HEK293T (cell line): Measurements from ENCODE around the gene OCRL.

Experiments
- CTCF ChIA-PET: fragments of 350-600 bp; formaldehyde crosslinking; extraction: SDS; loops from one replicate; lab custom pipeline; 2021; ENCODE audit warnings: antibody characterized with exemption, inconsistent platforms; lab: Yijun Ruan, JAX
- POLR2A ChIA-PET: fragments of 350-600 bp; formaldehyde crosslinking; extraction: SDS; loops from one replicate; lab custom pipeline; 2020; ENCODE audit warnings: antibody characterized with exemption, inconsistent platforms; lab: Yijun Ruan, JAX
- DNase-seq: peaks from one replicate; pipeline ENCODE4 v3.0.0; 2012; ENCODE audit warnings: mixed read lengths; ENCODE audit errors: extremely low spot score
- ARNT ChIP-seq: fragments of 450-650 bp; IDR thresholded peaks from 2 replicates; pipeline ENCODE4 v1.6.1; 2017; ENCODE audit warnings: mild to moderate bottlenecking
- BHLHE40 ChIP-seq: fragments of 450-650 bp; IDR thresholded peaks from 2 replicates; pipeline ENCODE4 v1.6.1; 2016; ENCODE audit warnings: mild to moderate bottlenecking, moderate library complexity, borderline replicate concordance
- CTBP1 ChIP-seq: fragments of 450-650 bp; IDR thresholded peaks from 2 replicates; pipeline ENCODE4 v1.6.1; 2016; ENCODE audit warnings: borderline replicate concordance
- ELF4 ChIP-seq: fragments of 450-650 bp; IDR thresholded peaks from 2 replicates; pipeline ENCODE4 v1.6.1; 2017; ENCODE audit warnings: antibody characterized with exemption
- FOXA1 ChIP-seq: fragments of 450-650 bp; IDR thresholded peaks from 2 replicates; pipeline ENCODE4 v1.6.1; 2016; ENCODE audit warnings: mild to moderate bottlenecking
- FOXK2 ChIP-seq: fragments of 450-650 bp; IDR thresholded peaks from 2 replicates; pipeline ENCODE4 v1.6.1; 2016; ENCODE audit warnings: mild to moderate bottlenecking
- FOXM1 ChIP-seq: fragments of 450-650 bp; IDR thresholded peaks from 2 replicates; pipeline ENCODE4 v1.6.1; 2017; ENCODE audit warnings: mild to moderate bottlenecking, borderline replicate concordance
- HDGF ChIP-seq: fragments of 450-650 bp; IDR thresholded peaks from 2 replicates; pipeline ENCODE4 v1.6.1; 2017; ENCODE audit warnings: antibody characterized with exemption, borderline replicate concordance
- L3MBTL2 ChIP-seq: fragments of 450-650 bp; conservative IDR thresholded peaks from 2 replicates; pipeline ENCODE4 v1.6.1; 2016; ENCODE audit warnings: mild to moderate bottlenecking
- LEF1 ChIP-seq: fragments of 450-650 bp; IDR thresholded peaks from 2 replicates; pipeline ENCODE4 v1.6.1; 2017; ENCODE audit warnings: mild to moderate bottlenecking, borderline replicate concordance
- NFRKB ChIP-seq: fragments of 450-650 bp; IDR thresholded peaks from 2 replicates; pipeline ENCODE4 v1.6.1; 2016; ENCODE audit warnings: mild to moderate bottlenecking, moderate library complexity
- SP1 ChIP-seq: fragments of 450-650 bp; IDR thresholded peaks from 2 replicates; pipeline ENCODE4 v1.6.1; 2017
- SUZ12 ChIP-seq: fragments of 450-650 bp; IDR thresholded peaks from 2 replicates; pipeline ENCODE4 v1.6.1; 2016; ENCODE audit warnings: mild to moderate bottlenecking
- TARDBP ChIP-seq: fragments of 450-650 bp; IDR thresholded peaks from 2 replicates; pipeline ENCODE4 v1.6.1; 2016
- ZNF384 ChIP-seq: fragments of 450-650 bp; IDR thresholded peaks from 2 replicates; pipeline ENCODE4 v1.6.1; 2016
- TF ChIP-seq, protein P1 (sequence below): fragments of 450-650 bp; IDR thresholded peaks from 2 replicates; pipeline ENCODE4 v1.6.1; 2016

Gene OCRL

GRCh38 chrX:129497146-129497843, 42.8 kb upstream of the OCRL start:
- ChIA-PET CTCF (no interaction called here), POLR2A (no interaction called here)
- TF ChIP-seq ARNT (no peak), FOXK2 (no peak), SP1 (no peak), TARDBP (no peak), L3MBTL2 (no peak), NFRKB (no peak), FOXM1 (no peak), HDGF (no peak), BHLHE40 (no peak), ZNF384 (no peak), ELF4 (no peak), FOXA1 (no peak), SUZ12 (no peak)
- TF ChIP-seq, protein P1, sequence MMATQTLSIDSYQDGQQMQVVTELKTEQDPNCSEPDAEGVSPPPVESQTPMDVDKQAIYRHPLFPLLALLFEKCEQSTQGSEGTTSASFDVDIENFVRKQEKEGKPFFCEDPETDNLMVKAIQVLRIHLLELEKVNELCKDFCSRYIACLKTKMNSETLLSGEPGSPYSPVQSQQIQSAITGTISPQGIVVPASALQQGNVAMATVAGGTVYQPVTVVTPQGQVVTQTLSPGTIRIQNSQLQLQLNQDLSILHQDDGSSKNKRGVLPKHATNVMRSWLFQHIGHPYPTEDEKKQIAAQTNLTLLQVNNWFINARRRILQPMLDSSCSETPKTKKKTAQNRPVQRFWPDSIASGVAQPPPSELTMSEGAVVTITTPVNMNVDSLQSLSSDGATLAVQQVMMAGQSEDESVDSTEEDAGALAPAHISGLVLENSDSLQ: no peak
- no peak for DNase-seq

DNA sequence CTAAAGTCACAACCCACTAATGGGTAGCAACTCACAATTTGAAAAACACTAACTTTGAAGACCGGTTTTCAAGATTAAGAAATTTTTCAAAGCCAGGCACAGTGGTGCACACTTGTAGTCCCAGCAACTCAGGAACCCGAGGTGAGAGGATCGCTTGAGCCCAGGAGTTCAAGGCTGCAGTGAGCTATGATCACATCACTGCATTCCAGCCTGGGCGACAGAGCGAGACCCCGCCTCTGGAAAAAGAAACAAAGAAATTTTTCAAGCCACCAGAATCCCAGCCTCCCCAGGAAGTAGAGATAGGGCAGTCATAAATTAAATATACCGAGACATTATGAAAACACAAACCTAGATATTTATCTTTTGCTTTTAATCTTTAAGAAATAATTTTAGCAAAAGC, 29.7 kb upstream of the OCRL start:
- ChIA-PET POLR2A (interaction anchor here (0.8 kb wide), 1 partner anchor 30 kb away, joined by 3 read pairs; the partner anchor contains the start of gene OCRL), CTCF (interaction anchor here (0.6 kb wide), 1 partner anchor 297 kb away, joined by 7 read pairs; no protein-coding TSS in a partner anchor)
- TF ChIP-seq SUZ12 (no peak), L3MBTL2 (no peak)
- TF ChIP-seq, protein P1: peak; percentile 26; the same call in 1 of the 2 replicates
- DNase-seq: no peak

DNA sequence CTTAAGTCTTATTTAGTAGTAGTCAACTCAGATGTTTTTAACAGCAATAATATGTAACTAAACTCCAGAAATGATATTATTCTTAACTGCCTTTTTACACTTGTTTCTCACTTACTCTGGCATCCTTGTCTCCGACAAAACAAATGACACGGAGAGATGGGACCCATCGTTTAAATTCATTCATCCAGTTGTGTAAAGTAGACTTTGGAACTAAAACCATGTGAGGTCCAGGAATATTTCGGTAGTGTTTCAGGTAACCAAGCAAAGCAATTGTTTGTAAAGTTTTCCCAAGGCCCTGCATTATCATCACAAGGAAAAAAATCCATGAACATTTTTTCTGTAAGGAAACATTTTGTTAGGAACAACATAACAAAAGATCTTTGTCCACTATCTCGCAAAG, 28.4 kb upstream of the OCRL start:
- ChIA-PET CTCF (no interaction called here), POLR2A (no interaction called here)
- TF ChIP-seq ELF4: no peak
- TF ChIP-seq TARDBP: no peak
- no peak for DNase-seq

GRCh38 chrX:129512409-129512808, 27.6 kb upstream of the OCRL start:
- TF ChIP-seq SUZ12: no peak
- TF ChIP-seq ZNF384: no peak
- TF ChIP-seq CTBP1: no peak
- TF ChIP-seq BHLHE40: no peak
- TF ChIP-seq ARNT: no peak
- TF ChIP-seq TARDBP: no peak
- no peak for TF ChIP-seq ELF4
- no peak for TF ChIP-seq FOXM1
- no peak for TF ChIP-seq NFRKB
- TF ChIP-seq LEF1: no peak
- no peak for TF ChIP-seq HDGF
- no peak for TF ChIP-seq FOXK2
- TF ChIP-seq L3MBTL2: no peak
- no peak for TF ChIP-seq SP1
- TF ChIP-seq, protein P1: no peak
- no peak for TF ChIP-seq FOXA1
- CTCF ChIA-PET: no interaction called here
- no peak for DNase-seq
- POLR2A ChIA-PET: no interaction called here

DNA sequence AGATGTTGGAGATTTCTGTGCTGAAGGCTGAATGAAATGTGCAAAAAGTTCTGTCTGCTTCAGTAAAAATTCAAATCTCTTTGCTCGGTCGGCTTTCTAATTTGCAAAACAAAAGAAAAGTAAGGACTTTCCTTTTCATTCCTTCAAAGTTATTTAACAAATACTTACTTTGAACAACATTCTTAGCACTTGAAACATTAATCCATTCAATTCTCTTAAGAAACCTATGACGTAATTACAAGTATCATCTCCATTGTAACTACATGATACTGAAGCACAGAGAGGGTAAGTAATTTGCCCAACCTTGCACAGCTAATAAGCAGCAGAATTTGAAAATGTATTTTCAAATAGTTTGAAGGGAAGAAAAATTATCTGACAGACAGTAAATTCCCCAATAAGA, 23.7 kb upstream of the OCRL start:
- ChIA-PET POLR2A (no interaction called here), CTCF (no interaction called here)
- TF ChIP-seq ELF4: no peak
- no peak for TF ChIP-seq NFRKB
- no peak for TF ChIP-seq HDGF
- no peak for TF ChIP-seq FOXK2
- TF ChIP-seq BHLHE40: no peak
- TF ChIP-seq SP1: no peak
- no peak for TF ChIP-seq LEF1
- TF ChIP-seq SUZ12: no peak
- TF ChIP-seq L3MBTL2: no peak
- TF ChIP-seq CTBP1: no peak
- no peak for TF ChIP-seq ARNT
- DNase-seq: no peak

GRCh38 chrX:129520151-129520550, 19.9 kb upstream of the OCRL start:
- DNase-seq: no peak
- no peak for TF ChIP-seq NFRKB
- TF ChIP-seq HDGF: no peak
- no peak for TF ChIP-seq FOXM1
- no peak for TF ChIP-seq SUZ12
- no peak for TF ChIP-seq CTBP1
- TF ChIP-seq L3MBTL2: no peak
- TF ChIP-seq, protein P1: no peak
- TF ChIP-seq FOXA1: no peak
- POLR2A ChIA-PET: no interaction called here
- CTCF ChIA-PET: no interaction called here
